GM23338 (cell line): ENCODE measurements around the gene SSH3. TPM values are rescaled to one million over a fixed set of nuclear protein-coding genes. Genes with fewer than 3 reads are reported as not detected.

Source experiments
- ATAC-seq: fragments of 200-7000 bp; cut with Tn5 transposase; 3 replicates; pipeline ENCODE4 v1.9.1; 2020
- DNase-seq: peaks from one replicate; pipeline ENCODE4 v3.0.0-alpha.2; 2015; ENCODE audit warnings: low spot score
- H2AFZ ChIP-seq: fragments of 200-600 bp; sonication (generic); 2 replicates; pipeline ENCODE4 v1.8.0; 2016; ENCODE audit warnings: antibody characterized with exemption, mild to moderate bottlenecking, moderate library complexity
- H3F3A ChIP-seq: fragments of 200-600 bp; sonication (generic); replicated peaks from 2 replicates; pipeline ENCODE4 v1.8.0; 2017; ENCODE audit warnings: antibody characterized with exemption, mixed run types, low read depth
- H3K27ac ChIP-seq: fragments of 200-600 bp; sonication (generic); 2 replicates; pipeline ENCODE4 v1.6.1; 2016; ENCODE audit warnings: low read depth
- H3K27me3 ChIP-seq: fragments of 200-600 bp; sonication (generic); 2 replicates; pipeline ENCODE4 v1.8.0; 2016; ENCODE audit warnings: mild to moderate bottlenecking, mixed run types, moderate library complexity; ENCODE audit not compliant: insufficient read depth
- H3K36me3 ChIP-seq: fragments of 200-600 bp; sonication (generic); 2 replicates; pipeline ENCODE4 v1.8.0; 2016; ENCODE audit warnings: mild to moderate bottlenecking; ENCODE audit not compliant: insufficient read depth
- H3K4me1 ChIP-seq: fragments of 200-600 bp; sonication (generic); 2 replicates; pipeline ENCODE4 v1.8.0; 2016; ENCODE audit warnings: mild to moderate bottlenecking, moderate library complexity; ENCODE audit not compliant: insufficient read depth
- H3K4me2 ChIP-seq: fragments of 200-600 bp; sonication (generic); 2 replicates; pipeline ENCODE4 v1.7.1; 2017; ENCODE audit warnings: mixed run types
- H3K4me3 ChIP-seq: fragments of 200-600 bp; sonication (generic); 2 replicates; pipeline ENCODE4 v1.6.1; 2016; ENCODE audit warnings: mixed run types
- H3K79me2 ChIP-seq: fragments of 200-600 bp; sonication (generic); replicated peaks from 2 replicates; pipeline ENCODE4 v1.8.0; 2017; ENCODE audit warnings: mild to moderate bottlenecking; ENCODE audit not compliant: insufficient read depth
- H3K9me2 ChIP-seq: fragments of 200-600 bp; sonication (generic); 2 replicates; pipeline ENCODE4 v1.8.0; 2017; ENCODE audit not compliant: insufficient read depth
- H4K20me1 ChIP-seq: fragments of 200-600 bp; sonication (generic); replicated peaks from 2 replicates; pipeline ENCODE4 v1.8.0; 2017; ENCODE audit warnings: mild to moderate bottlenecking; ENCODE audit not compliant: insufficient read depth
- H3K27ac Mint-ChIP-seq: 2 replicates; pipeline ENCODE4 v1.8.0; 2020; ENCODE audit warnings: inconsistent platforms, mild to moderate bottlenecking, moderate library complexity, mixed read lengths
- H3K27me3 Mint-ChIP-seq: 3 replicates; pipeline ENCODE4 v1.8.0; 2022; ENCODE audit warnings: low read depth, mild to moderate bottlenecking, moderate library complexity, mixed read lengths, inconsistent platforms; ENCODE audit not compliant: insufficient read depth, poor library complexity
- H3K36me3 Mint-ChIP-seq: 3 replicates; pipeline ENCODE4 v1.8.0; 2021; ENCODE audit warnings: low read depth, mild to moderate bottlenecking, inconsistent platforms, moderate library complexity, mixed read lengths
- H3K4me1 Mint-ChIP-seq: 3 replicates; pipeline ENCODE4 v1.8.0; 2020; ENCODE audit warnings: mild to moderate bottlenecking, inconsistent platforms, mixed read lengths
- H3K4me3 Mint-ChIP-seq: 3 replicates; pipeline ENCODE4 v1.8.0; 2021; ENCODE audit warnings: moderate library complexity, mild to moderate bottlenecking, inconsistent platforms, mixed read lengths
- H3K9me3 Mint-ChIP-seq: 3 replicates; pipeline ENCODE4 v1.8.0; 2020; ENCODE audit warnings: moderate library complexity, mild to moderate bottlenecking, inconsistent platforms, mixed read lengths
- EZH2 ChIP-seq: fragments of 200-600 bp; sonication (generic); IDR thresholded peaks from one replicate; pipeline ENCODE4 v1.8.0; 2017; ENCODE audit warnings: antibody characterized with exemption, mild to moderate bottlenecking, low read depth; ENCODE audit not compliant: unreplicated experiment
- EZH2phosphoT487 ChIP-seq: fragments of 200-600 bp; sonication (generic); IDR thresholded peaks from one replicate; pipeline ENCODE4 v1.8.1; 2018; ENCODE audit warnings: antibody characterized with exemption; ENCODE audit not compliant: unreplicated experiment
- STAT1 ChIP-seq: IDR thresholded peaks from one replicate; pipeline ENCODE4 v1.6.1; 2016; ENCODE audit warnings: antibody characterized with exemption; ENCODE audit not compliant: unreplicated experiment
- ZNF114 ChIP-seq: fragments of 250-450 bp; sonication (Bioruptor Pico); IDR thresholded peaks from 2 replicates; pipeline ENCODE4 v1.5.0; 2020; ENCODE audit warnings: mild to moderate bottlenecking, moderate library complexity
- ZNF331 ChIP-seq: fragments of 250-450 bp; sonication (Bioruptor Pico); IDR thresholded peaks from 2 replicates; pipeline ENCODE4 v1.5.0; 2020; ENCODE audit warnings: low read depth, mild to moderate bottlenecking, moderate library complexity
- polyA plus RNA-seq: library from polyadenylated mRNA; unstranded; fragments of >200 nt; fragmentation: Nextera tagmentation; extraction: Ambion mirVana; gene quantifications from 2 replicates; pipeline ENCODE4 v1.2.1, GENCODE V29; 2016
- total RNA-seq: library from RNA; depleted of rRNA; stranded (reverse); fragments of >200 nt; shearing (Covaris generic); gene quantifications from 2 replicates; pipeline ENCODE4 v1.2.3, GENCODE V29; 2014
- TF ChIP-seq, protein P1 (sequence below): fragments of 250-450 bp; sonication (Bioruptor Pico); IDR thresholded peaks from 2 replicates; pipeline ENCODE4 v1.5.0; 2020; ENCODE audit warnings: mild to moderate bottlenecking, moderate library complexity

Gene SSH3
- total and polyA plus RNA-seq, 2 experiments from 2014 or later: 17.8 to 40.0 TPM

DNA sequence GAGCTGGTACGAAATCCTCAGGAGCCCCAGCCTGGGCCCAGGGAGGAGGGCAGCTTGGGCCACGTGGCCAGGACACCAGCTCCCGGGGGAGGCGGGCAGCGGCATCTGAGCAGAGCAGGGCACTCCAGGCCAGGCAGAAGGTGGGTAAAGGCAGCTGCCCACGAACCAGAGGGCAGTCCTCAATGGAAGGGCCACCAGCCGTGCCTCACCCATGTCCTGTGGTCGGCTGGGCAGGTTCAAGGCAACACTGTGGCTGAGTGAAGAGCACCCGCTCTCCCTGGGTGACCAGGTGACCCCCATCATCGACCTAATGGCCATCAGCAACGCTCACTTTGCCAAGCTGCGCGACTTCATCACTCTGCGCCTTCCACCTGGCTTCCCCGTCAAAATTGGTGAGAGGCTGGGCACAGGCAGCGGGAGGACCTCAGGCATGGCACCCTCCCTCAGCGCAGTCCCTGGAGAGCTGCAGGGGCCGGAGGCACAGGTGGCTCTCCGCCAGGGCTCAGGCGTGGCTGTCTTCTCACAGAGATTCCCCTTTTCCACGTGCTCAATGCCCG, 2.5 kb upstream of the SSH3 start:
- ATAC-seq (no peak), DNase-seq (no peak)
- Mint-ChIP-seq H3K9me3 (peaks cover 12% of the 10 kb centered on the region), H3K4me1 (peaks cover 3% of the 10 kb centered on the region; the same call in 1 of the 3 replicates), H3K36me3 (peaks cover 19% of the 10 kb centered on the region), H3K27ac (no peak overlapping the region), H3K4me3 (no peak overlapping the region), H3K27me3 (peaks cover 13% of the 10 kb centered on the region)
- no peaks in the 10 kb centered on the region for H3K27me3 ChIP-seq
- peaks cover 15% of the 10 kb centered on the region; the same call in 1 of the 2 replicates for H3K4me1 ChIP-seq
- no peak overlapping the region for H3K4me3 ChIP-seq
- H4K20me1 ChIP-seq: no peaks in the 10 kb centered on the region
- no peaks in the 10 kb centered on the region for H3K9me2 ChIP-seq
- no peak overlapping the region for H3K4me2 ChIP-seq
- H3K27ac ChIP-seq: no peak overlapping the region
- H3F3A ChIP-seq: peaks cover 4% of the 10 kb centered on the region; the same call in 1 of the 2 replicates
- TF ChIP-seq ZNF331 (CRISPR knock-in tag) (no peak), EZH2 (no peak), ZNF114 (CRISPR knock-in tag) (no peak), EZH2phosphoT487 (no peak), STAT1 (no peak)
- TF ChIP-seq, protein P1, sequence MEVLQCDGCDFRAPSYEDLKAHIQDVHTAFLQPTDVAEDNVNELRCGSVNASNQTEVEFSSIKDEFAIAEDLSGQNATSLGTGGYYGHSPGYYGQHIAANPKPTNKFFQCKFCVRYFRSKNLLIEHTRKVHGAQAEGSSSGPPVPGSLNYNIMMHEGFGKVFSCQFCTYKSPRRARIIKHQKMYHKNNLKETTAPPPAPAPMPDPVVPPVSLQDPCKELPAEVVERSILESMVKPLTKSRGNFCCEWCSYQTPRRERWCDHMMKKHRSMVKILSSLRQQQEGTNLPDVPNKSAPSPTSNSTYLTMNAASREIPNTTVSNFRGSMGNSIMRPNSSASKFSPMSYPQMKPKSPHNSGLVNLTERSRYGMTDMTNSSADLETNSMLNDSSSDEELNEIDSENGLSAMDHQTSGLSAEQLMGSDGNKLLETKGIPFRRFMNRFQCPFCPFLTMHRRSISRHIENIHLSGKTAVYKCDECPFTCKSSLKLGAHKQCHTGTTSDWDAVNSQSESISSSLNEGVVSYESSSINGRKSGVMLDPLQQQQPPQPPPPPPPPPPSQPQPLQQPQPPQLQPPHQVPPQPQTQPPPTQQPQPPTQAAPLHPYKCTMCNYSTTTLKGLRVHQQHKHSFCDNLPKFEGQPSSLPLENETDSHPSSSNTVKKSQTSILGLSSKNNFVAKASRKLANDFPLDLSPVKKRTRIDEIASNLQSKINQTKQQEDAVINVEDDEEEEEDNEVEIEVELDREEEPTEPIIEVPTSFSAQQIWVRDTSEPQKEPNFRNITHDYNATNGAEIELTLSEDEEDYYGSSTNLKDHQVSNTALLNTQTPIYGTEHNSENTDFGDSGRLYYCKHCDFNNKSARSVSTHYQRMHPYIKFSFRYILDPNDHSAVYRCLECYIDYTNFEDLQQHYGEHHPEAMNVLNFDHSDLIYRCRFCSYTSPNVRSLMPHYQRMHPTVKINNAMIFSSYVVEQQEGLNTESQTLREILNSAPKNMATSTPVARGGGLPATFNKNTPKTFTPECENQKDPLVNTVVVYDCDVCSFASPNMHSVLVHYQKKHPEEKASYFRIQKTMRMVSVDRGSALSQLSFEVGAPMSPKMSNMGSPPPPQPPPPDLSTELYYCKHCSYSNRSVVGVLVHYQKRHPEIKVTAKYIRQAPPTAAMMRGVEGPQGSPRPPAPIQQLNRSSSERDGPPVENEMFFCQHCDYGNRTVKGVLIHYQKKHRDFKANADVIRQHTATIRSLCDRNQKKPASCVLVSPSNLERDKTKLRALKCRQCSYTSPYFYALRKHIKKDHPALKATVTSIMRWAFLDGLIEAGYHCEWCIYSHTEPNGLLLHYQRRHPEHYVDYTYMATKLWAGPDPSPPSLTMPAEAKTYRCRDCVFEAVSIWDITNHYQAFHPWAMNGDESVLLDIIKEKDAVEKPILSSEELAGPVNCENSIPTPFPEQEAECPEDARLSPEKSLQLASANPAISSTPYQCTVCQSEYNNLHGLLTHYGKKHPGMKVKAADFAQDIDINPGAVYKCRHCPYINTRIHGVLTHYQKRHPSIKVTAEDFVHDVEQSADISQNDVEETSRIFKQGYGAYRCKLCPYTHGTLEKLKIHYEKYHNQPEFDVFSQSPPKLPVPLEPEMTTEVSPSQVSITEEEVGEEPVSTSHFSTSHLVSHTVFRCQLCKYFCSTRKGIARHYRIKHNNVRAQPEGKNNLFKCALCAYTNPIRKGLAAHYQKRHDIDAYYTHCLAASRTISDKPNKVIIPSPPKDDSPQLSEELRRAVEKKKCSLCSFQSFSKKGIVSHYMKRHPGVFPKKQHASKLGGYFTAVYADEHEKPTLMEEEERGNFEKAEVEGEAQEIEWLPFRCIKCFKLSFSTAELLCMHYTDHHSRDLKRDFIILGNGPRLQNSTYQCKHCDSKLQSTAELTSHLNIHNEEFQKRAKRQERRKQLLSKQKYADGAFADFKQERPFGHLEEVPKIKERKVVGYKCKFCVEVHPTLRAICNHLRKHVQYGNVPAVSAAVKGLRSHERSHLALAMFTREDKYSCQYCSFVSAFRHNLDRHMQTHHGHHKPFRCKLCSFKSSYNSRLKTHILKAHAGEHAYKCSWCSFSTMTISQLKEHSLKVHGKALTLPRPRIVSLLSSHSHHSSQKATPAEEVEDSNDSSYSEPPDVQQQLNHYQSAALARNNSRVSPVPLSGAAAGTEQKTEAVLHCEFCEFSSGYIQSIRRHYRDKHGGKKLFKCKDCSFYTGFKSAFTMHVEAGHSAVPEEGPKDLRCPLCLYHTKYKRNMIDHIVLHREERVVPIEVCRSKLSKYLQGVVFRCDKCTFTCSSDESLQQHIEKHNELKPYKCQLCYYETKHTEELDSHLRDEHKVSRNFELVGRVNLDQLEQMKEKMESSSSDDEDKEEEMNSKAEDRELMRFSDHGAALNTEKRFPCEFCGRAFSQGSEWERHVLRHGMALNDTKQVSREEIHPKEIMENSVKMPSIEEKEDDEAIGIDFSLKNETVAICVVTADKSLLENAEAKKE (CRISPR knock-in tag): no peak
- H2AFZ ChIP-seq: no peak overlapping the region
- H3K36me3 ChIP-seq: no peaks in the 10 kb centered on the region; the same call in 1 of the 2 replicates
- H3K79me2 ChIP-seq: no peaks in the 10 kb centered on the region
